H4 (cell line): ENCODE data around the gene TGFA. TPM values are rescaled to one million over a fixed set of nuclear protein-coding genes. Genes with fewer than 3 reads are reported as not detected.

Source experiments
- DNase-seq: peaks from one replicate; pipeline ENCODE4 v3.0.0-alpha.2; 2015; ENCODE audit warnings: low spot score
- total RNA-seq: library from RNA; depleted of rRNA; stranded (reverse); fragments of >200 nt; shearing (Covaris generic); gene quantifications from 2 replicates; pipeline ENCODE4 v1.2.3, GENCODE V29; 2014

TGFA gene
- total RNA-seq, 1 experiment from 2014 or later = 32.2 TPM

DNA sequence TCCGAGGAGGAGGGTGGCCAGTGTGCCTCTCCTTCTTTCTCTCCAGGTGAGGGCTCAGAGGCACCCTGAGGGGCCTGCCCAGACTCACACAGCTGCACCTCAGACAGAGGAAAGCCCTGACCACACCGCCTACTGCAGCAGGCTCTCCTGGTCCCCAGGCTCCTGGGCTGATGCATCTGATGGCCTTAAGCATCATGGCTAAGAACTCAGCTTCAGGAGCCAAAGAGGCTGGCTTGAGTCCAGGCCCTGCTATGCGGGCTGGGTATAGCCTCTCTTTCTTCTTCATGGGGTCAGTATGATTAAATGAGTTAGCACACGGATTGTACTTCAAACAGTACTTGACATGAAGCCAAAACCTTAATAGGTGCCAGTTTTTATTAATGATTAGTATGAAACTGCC, 89.6 kb downstream of the TGFA start:
- no peak for DNase-seq

DNA sequence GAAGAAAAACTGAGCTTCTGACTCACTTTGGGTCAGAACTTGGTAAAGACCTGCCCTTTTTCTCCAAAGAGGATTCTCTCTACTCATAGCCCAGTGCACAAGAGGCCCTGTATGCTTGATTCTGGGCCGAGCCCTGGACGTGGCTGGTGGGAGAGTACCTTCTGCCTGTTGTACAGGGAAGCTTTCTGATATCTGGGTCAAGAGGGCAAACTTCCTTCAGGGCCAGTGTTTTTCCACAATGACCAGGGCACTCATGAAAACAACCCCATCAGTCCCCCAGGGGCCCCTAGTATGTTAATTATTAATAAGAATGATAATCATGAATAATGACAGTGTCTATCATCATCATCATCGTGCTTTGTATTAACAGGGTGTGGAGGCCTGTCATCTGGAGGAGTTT, 90.0 kb downstream of the TGFA start:
- DNase-seq = no peak

- DNase-seq = no peak
Observed at GRCh38 chr2:70461981-70462876, 91.4 kb downstream of the TGFA start.

- DNase-seq = no peak
Observed at GRCh38 chr2:70461414-70461813, 92.2 kb downstream of the TGFA start.

GRCh38 chr2:70460333-70460732, 93.3 kb downstream of the TGFA start:
- DNase-seq = no peak

DNA sequence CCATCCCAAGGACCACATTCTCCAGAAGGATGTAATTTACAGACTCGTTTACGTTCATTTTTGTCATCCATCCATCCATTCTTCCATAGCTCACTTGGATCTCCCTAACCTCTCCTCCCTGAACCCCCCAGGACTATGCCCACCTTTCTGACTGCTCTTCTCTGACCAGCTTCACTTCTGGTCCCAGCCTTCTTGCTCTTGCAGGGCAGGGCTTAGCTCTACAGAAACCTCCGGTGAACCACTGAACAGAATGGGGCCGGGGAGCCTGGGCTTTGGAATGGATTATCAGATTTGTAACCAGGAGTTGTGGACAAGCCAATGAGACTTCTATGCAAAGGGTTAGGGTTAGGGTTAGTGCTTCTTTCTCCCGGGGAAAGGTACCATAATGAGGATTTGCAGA, 95.0 kb downstream of the TGFA start:
- DNase-seq = no peak

GRCh38 chr2:70456585-70457495, 96.8 kb downstream of the TGFA start:
- DNase-seq = no peak

- no peak for DNase-seq
Observed at GRCh38 chr2:70454936-70455544, 98.6 kb downstream of the TGFA start.

DNA sequence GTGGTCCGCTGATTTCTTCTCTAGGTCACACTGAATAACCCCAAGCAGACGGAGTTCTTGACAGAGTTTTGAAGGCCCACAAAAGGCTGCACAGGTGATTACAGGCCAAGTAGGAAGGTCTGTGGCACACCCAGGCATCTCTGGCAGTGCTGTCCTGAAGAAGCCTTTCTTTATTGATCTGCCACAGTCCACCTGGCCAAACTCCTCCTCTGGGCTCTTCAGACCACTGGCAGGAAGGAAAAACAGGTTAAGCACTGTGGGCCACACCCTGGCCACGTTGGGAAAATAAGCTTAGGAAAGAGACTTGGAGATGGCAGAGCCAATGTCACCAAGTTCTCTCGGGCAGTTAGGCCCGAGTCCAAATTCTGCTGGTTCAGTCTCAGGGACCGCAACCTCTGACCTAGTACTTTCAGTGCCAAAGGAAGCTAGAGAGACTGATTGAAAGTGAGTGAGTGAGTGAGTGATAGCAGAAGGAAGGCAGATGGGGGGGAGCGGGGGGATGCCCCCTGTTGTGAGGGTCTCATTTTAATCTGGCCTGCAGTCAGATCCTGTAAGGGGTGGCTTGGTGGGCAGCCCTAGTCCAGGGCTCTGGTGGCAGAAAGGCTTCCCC, 102.9 kb downstream of the TGFA start:
- DNase-seq = no peak

- DNase-seq = no peak
Observed at GRCh38 chr2:70448041-70448440, 105.6 kb downstream of the TGFA start.

- DNase-seq = no peak
Observed at GRCh38 chr2:70443726-70444125, 109.9 kb downstream of the TGFA start.

DNA sequence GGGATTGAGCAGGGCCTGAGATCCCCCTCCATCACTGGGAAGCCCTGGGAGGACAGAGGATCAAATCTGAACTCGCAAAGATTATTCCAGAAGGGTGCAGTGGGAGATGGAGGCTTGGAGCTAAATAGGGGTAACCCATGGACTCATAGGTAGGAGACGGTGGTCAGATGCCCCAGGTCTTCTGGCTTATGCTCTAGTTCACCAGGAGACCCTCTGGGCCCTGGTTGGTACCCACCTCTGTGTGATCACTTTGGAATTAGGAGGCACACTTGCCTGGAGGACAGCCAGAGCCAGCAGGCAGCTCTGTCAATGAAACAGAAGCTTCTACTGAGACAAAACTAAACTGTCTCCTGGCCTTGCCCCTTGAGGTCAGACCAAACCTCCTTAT, 110.6 kb downstream of the TGFA start:
- DNase-seq = no peak

DNA sequence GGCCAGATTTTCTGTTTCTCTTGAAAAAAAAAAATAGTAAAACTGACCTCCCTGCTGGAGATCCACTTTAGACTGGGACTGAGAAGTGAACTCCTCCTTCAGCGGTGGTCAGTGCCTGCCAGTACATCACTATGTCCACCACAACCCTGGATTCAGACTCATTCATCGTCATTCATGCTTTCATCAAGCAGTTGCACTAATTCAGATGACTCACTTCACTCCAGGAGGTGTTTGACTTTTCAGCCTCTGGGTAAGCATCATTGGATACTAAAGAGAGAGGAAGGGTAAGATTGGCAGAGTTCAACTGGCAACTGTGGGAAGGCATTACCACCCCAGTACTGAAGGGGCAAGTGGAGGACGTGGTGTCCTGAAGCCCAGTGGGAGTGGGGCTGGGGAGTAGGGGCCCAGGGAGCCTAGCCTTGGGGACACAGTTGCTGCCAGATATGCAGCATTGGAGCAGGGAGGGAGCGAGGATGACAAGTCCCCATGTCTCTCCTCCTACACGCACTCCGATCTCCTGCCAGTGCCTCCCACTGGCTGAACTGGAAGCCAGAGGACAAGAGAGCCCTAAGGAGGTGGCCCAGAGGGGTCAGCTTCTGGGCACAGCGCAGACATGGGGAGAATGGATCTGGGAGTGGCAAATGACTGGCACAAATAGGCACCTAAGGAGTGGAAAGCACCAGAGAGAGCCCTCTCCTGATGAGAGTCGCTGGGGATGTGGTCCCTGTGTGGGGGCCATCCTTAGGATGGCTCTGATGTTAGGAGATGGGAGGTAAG, 111.1 kb downstream of the TGFA start:
- no peak for DNase-seq

GRCh38 chr2:70440621-70441020, 113.0 kb downstream of the TGFA start:
- no peak for DNase-seq

DNA sequence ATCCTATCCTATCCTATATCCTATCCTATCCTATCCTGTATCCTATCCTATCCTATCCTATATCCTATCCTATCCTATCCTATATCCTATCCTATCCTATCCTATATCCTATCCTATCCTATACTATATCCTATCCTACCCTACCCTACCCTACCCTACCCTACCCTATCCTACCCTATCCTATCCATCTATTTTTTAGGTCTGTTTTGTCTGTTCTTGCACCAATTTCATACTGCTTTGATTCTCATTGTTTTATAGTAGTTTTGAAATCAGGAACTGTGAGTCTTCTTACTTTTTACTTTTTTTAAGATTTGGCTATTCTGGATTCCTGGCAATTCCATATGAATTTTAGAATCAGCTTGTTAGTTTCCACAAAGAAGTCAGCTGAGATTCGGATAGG, 118.5 kb downstream of the TGFA start:
- no peak for DNase-seq

DNA sequence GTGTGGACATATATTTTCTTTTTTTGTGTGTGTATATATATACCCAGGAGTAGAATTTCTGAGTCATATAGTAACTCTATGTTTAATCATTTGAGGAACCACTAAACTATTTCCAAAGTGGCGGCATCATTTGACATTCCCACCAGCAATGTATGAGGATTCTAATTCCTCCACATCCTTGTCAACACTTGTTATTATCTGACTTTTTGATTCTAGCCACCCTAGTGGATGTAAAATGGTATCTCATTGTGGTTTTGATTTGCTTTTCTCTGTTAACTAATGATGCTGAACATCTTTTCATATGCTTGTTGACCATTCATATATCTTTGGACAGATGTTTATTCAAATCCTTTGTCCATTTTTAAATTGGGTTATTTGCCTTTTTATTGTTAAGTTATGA, 120.3 kb downstream of the TGFA start:
- no peak for DNase-seq

DNA sequence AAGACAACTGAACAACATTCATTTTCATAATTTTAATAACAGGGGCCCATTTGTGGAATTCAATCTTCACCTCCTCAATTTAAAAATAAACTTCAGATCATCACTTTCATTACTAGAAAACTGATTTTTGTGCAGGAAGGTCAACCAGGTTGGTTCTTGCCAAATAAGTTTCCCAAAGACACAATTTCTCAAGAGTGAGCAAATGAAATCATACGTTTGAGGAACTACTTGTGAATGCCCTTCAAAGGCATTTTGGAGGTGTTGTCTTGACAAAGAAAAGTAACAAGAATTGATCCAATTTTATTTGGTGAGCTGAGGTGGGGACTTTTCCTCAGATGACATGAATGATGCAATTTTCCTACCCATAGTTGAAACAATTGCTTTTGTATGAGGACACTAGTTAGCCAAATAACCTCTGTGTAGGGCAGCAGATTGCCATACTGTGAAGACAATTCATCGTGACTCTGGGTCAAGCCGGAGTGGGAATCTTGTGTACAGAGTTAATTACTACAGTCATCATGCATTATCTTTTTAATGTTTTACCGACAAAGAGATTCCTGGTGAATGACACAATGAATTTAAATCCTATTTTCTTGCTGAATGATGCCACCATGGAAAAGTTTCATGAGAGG, 121.8 kb downstream of the TGFA start:
- DNase-seq = no peak

- no peak for DNase-seq
Observed at GRCh38 chr2:70426341-70426740, 127.3 kb downstream of the TGFA start.

GRCh38 chr2:70425682-70426301, 127.8 kb downstream of the TGFA start:
- no peak for DNase-seq

DNA sequence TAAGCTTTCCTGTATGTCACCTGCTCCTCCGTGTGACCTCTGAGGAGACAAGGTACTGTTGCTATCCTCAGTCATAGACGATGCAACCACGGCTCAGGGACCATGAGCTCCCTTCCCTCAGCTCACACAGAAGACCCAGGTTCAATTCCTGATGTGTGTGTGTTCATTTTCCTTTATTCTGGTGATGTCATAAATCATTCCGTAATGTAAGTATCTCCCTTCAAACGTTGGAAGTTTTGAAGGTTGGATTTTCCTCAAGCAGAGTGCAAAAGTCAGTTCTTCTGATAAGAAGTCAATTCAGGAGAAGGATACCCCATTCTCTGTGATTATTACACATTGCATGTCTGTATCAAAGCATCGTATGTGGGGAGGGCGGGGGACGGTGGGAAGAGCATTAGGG, 132.9 kb downstream of the TGFA start:
- no peak for DNase-seq
